ENCODE measurements around the gene HPSE2.

The HPSE2 gene

GRCh38 chr10:98570834-98571233 lies 664.8 kb downstream of the HPSE2 start:
- H3K27ac ChIP-seq = no peak overlapping the region
- H3K9me3 ChIP-seq (ENCODE audit: severe bottlenecking) = no peaks in the 10 kb centered on the region

GRCh38 chr10:98569853-98570252 lies 665.8 kb downstream of the HPSE2 start:
- Histone ChIP-seq H3K27me3 (ENCODE audit: insufficient read depth, low read depth, severe bottlenecking) (peaks cover 50% of the 10 kb centered on the region), H3K9me3 (ENCODE audit: severe bottlenecking) (no peaks in the 10 kb centered on the region), H3K36me3 (no peaks in the 10 kb centered on the region), H3K27ac (no peak overlapping the region), H3K4me3 (ENCODE audit: low read depth, low read length) (no peak overlapping the region)
- DNase-seq = no peak
- no peak for TF ChIP-seq CTCF (IDR thresholded peaks at IDR 0.05; ENCODE audit: low read depth, low read length)

More at GRCh38 chr10:98570834-98571233, 664.8 kb downstream of the HPSE2 start:
- no peak for TF ChIP-seq CTCF (IDR thresholded peaks at IDR 0.05; ENCODE audit: low read depth, low read length)
- Histone ChIP-seq H3K36me3 (no peaks in the 10 kb centered on the region), H3K27me3 (ENCODE audit: insufficient read depth, low read depth, severe bottlenecking) (peaks cover 48% of the 10 kb centered on the region), H3K4me3 (ENCODE audit: low read depth, low read length) (no peak overlapping the region)
- no peak for DNase-seq

- no peak for TF ChIP-seq CTCF (IDR thresholded peaks at IDR 0.05; ENCODE audit: low read depth, low read length)
These were observed 667.1 kb downstream of the HPSE2 start for GRCh38 chr10:98568551-98568950.

GRCh38 chr10:98567391-98568133 lies 668.1 kb downstream of the HPSE2 start:
- H3K9me3 ChIP-seq (ENCODE audit: severe bottlenecking) = no peaks in the 10 kb centered on the region
- DNase-seq = no peak
- TF ChIP-seq CTCF (IDR thresholded peaks at IDR 0.05; ENCODE audit: low read depth, low read length) = no peak
- H3K27ac ChIP-seq = no peak overlapping the region
- H3K4me3 ChIP-seq (ENCODE audit: low read depth, low read length) = no peak overlapping the region
- H3K27me3 ChIP-seq (ENCODE audit: insufficient read depth, low read depth, severe bottlenecking) = peaks cover 60% of the 10 kb centered on the region
- H3K36me3 ChIP-seq = no peaks in the 10 kb centered on the region

More at GRCh38 chr10:98568551-98568950, 667.1 kb downstream of the HPSE2 start:
- H3K9me3 ChIP-seq (ENCODE audit: severe bottlenecking) = no peaks in the 10 kb centered on the region
- peaks cover 59% of the 10 kb centered on the region for H3K27me3 ChIP-seq (ENCODE audit: insufficient read depth, low read depth, severe bottlenecking)
- H3K27ac ChIP-seq = no peak overlapping the region
- no peak overlapping the region for H3K4me3 ChIP-seq (ENCODE audit: low read depth, low read length)
- no peak for DNase-seq
- no peaks in the 10 kb centered on the region for H3K36me3 ChIP-seq

DNA sequence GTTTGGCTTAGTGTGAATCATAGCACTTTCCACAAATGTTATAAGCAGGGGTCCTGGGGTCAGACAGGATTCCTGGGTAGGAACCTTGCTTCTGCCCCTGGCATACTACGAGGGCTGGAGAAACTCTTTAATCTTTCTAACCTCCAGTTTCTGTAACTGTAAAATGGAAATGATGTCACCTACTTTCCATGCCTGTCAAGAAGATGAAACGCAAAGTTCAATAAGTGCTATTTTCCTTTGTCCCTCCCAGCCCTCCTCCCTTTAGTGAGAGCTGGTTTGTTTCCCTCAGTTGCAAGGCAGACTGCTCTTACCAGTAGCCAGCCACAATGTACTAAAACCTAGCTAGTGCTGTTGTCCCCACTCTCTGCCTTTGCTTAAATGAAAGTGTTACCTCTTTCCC lies 671.8 kb downstream of the HPSE2 start:
- H3K36me3 ChIP-seq = no peaks in the 10 kb centered on the region
- no peak for TF ChIP-seq CTCF (IDR thresholded peaks at IDR 0.05; ENCODE audit: low read depth, low read length)
- peaks cover 78% of the 10 kb centered on the region for H3K27me3 ChIP-seq (ENCODE audit: insufficient read depth, low read depth, severe bottlenecking)
- no peak overlapping the region for H3K4me3 ChIP-seq (ENCODE audit: low read depth, low read length)
- no peaks in the 10 kb centered on the region for H3K9me3 ChIP-seq (ENCODE audit: severe bottlenecking)
- no peak overlapping the region for H3K27ac ChIP-seq
- no peak for DNase-seq

DNA sequence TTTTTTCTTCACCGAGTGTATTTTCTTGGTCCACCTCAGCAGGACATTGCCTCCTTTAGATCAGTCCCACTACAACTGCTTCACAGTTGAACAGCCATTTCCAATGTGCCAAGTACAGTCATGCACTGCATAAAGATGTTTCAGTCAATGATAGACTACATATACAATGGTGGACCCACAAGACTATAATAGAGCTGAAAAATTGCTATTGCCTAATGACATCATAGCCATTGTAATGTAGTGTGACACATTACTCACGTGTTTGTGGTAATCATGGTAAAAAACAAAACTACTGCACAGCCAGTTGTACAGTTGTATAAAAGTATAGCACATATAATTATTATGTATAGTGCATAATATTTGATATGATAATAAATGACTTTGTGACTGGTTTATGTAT lies 675.1 kb downstream of the HPSE2 start:
- TF ChIP-seq CTCF (IDR thresholded peaks at IDR 0.05; ENCODE audit: low read depth, low read length) = no peak
- Histone ChIP-seq H3K4me3 (ENCODE audit: low read depth, low read length) (no peak overlapping the region), H3K9me3 (ENCODE audit: severe bottlenecking) (no peaks in the 10 kb centered on the region), H3K27me3 (ENCODE audit: insufficient read depth, low read depth, severe bottlenecking) (peaks cover 79% of the 10 kb centered on the region), H3K27ac (no peak overlapping the region), H3K36me3 (no peaks in the 10 kb centered on the region)
- no peak for DNase-seq

Measured in WERI-Rb-1 (cell line).